Measurements from ENCODE around the gene SLC6A2.

The SLC6A2 gene

GRCh38 chr16:55643161-55643970, 12.4 kb upstream of the SLC6A2 start:
- no peak for TF ChIP-seq CTCF (IDR thresholded peaks at IDR 0.05; ENCODE audit: borderline replicate concordance, control extremely low read depth, extremely low read depth, insufficient read depth, missing control alignments)
- DNase-seq (ENCODE audit: low spot score) = no peak
- in situ Hi-C loops (cut with MboI; ENCODE audit: low sequenced_read_pairs, unreplicated experiment) = no loop called here

- no peak for DNase-seq (ENCODE audit: low spot score)
- no peak for TF ChIP-seq CTCF (IDR thresholded peaks at IDR 0.05; ENCODE audit: borderline replicate concordance, control extremely low read depth, extremely low read depth, insufficient read depth, missing control alignments)
- in situ Hi-C loops (cut with MboI; ENCODE audit: low sequenced_read_pairs, unreplicated experiment) = no loop called here
Observed at GRCh38 chr16:55645986-55646385, 9.8 kb upstream of the SLC6A2 start.

GRCh38 chr16:55647343-55647742, 8.4 kb upstream of the SLC6A2 start:
- in situ Hi-C loops (cut with MboI; ENCODE audit: low sequenced_read_pairs, unreplicated experiment) = no loop called here
- no peak for DNase-seq (ENCODE audit: low spot score)
- no peak for TF ChIP-seq CTCF (IDR thresholded peaks at IDR 0.05; ENCODE audit: borderline replicate concordance, control extremely low read depth, extremely low read depth, insufficient read depth, missing control alignments)

DNA sequence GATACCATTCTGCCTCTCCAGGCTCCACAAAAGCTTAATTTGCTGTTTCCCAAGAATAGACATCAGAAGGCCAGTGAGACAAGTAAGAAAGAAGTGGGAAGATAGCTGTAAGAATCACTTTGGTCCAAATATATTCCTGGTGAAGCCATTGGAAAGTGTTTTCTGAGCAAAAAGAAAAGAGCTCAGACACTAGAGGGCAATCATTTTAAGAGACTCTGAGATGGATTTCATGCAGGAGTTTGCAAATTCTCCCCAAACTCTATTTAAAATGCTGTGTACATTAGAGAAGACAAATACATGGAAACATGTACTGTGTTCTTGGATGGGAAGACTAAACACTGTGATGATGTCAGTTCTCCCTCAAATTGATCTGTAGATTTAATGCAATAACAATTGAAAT, 8.0 kb upstream of the SLC6A2 start:
- no peak for DNase-seq (ENCODE audit: low spot score)
- TF ChIP-seq CTCF (IDR thresholded peaks at IDR 0.05; ENCODE audit: borderline replicate concordance, control extremely low read depth, extremely low read depth, insufficient read depth, missing control alignments) = no peak
- in situ Hi-C loops (cut with MboI; ENCODE audit: low sequenced_read_pairs, unreplicated experiment) = no loop called here

- in situ Hi-C loops (cut with MboI; ENCODE audit: low sequenced_read_pairs, unreplicated experiment) = no loop called here
- TF ChIP-seq CTCF (IDR thresholded peaks at IDR 0.05; ENCODE audit: borderline replicate concordance, control extremely low read depth, extremely low read depth, insufficient read depth, missing control alignments) = no peak
- no peak for DNase-seq (ENCODE audit: low spot score)
Observed at GRCh38 chr16:55651841-55652824, 3.7 kb upstream of the SLC6A2 start.

DNA sequence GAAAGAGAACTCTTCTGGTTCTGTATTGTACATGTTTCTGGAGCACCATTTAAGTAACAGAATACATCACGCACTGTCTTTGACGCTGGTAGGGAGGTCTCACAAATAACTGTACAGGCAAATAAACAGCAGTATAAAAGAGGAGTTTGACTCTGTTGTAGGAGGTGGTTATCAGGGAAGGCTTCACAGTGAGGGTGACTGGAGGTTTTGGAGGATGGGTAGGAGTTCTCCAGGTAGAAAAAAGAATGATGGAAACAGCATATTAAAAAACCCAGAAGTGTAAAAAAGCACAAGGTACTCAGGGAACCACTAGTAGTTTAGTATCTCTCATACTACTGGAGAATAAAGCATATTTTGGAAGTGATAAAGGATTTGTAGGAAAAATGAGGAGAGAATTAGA, 2.7 kb upstream of the SLC6A2 start:
- DNase-seq (ENCODE audit: low spot score) = no peak
- no peak for TF ChIP-seq CTCF (IDR thresholded peaks at IDR 0.05; ENCODE audit: borderline replicate concordance, control extremely low read depth, extremely low read depth, insufficient read depth, missing control alignments)
- in situ Hi-C loops (cut with MboI; ENCODE audit: low sequenced_read_pairs, unreplicated experiment) = no loop called here

Data from GM13976 (cell line).